Measurements from ENCODE around the gene SRCAP. TPM values are rescaled to one million over a fixed set of nuclear protein-coding genes. Genes with fewer than 3 reads are reported as not detected.

SRCAP gene
- total and polyA plus RNA-seq, 2 of the 8 experiments (the other 6 are each of a cell fraction or from before 2014, with no cell fraction given) = 5.5 to 54.3 TPM

DNA sequence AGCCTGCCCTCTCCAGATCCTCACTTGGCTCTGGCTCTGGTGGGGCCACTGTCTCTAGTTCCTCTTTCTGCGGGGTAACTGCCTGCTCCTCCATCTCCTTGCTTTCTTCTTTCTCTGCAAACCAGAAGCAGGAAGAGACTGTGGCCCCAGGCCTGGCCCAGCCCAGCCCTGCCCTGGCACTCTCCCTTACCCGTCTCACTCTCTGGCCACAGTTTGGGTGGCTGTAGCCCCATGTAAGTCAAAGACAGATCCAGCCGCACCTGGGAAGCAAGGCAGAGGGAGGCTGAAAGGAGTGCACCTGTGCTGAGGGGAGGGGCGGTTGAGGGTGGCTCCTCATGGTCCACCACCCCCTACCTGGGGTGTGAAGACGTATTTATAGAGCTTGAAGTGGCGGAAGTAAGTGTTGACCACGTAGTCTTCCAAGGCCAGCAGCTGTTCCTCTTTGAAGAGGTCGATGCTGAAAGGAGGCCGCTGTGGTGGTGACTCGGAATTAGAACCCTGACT is 60.1 kb downstream of the SRCAP start:
- Histone ChIP-seq H3K4me3 (ENCODE audit: extremely low read depth in 1 of 4, insufficient read depth in 2 of 4, low read depth in 3 of 4, low read length in 4 of 4) (no peak overlapping the region), H2BK15ac (ENCODE audit: low read length) (no peak overlapping the region), H4K91ac (replicated peaks; ENCODE audit: insufficient read length, low read length) (no peak overlapping the region), H2BK12ac (ENCODE audit: low read depth, low read length) (no peak overlapping the region), H3K56ac (replicated peaks; ENCODE audit: insufficient read length, low read depth, low read length) (no peak overlapping the region), H4K8ac (ENCODE audit: extremely low read depth, insufficient read depth, low read length) (no peak overlapping the region), H3K14ac (ENCODE audit: insufficient read length) (no peak overlapping the region), H3K79me2 (ENCODE audit: control insufficient read depth in 1 of 2, insufficient read depth in 2 of 2, low read length in 2 of 2) (peaks cover 4 to 17% of the 10 kb centered on the region in 2 experiments; a peak in 2 of 4 replicates), H4K20me1 (replicated peaks in 1 of 2; ENCODE audit: control insufficient read depth in 1 of 2, insufficient read depth in 2 of 2, low read length in 2 of 2) (peaks cover 5 to 10% of the 10 kb centered on the region in 2 experiments), H2AFZ (ENCODE audit: low read length) (no peak overlapping the region), H3K23ac (ENCODE audit: insufficient read length) (no peak overlapping the region), H3K36me3 (ENCODE audit: control insufficient read depth in 2 of 4, insufficient read depth in 4 of 4, low read length in 3 of 4) (peaks cover 0 to 25% (median 12%) of the 10 kb centered on the region in 4 experiments; a peak in 6 of 8 replicates), H3K4me1 (replicated peaks in 1 of 4; ENCODE audit: control insufficient read depth in 3 of 4, insufficient read depth in 4 of 4, low read length in 3 of 4) (peaks cover 0 to 11% (median 2%) of the 10 kb centered on the region in 4 experiments; a peak in 4 of 7 replicates), H3K27ac (ENCODE audit: low read depth, low read length) (no peak overlapping the region), H3K4ac (replicated peaks; ENCODE audit: insufficient read length, low read depth, low read length) (no peak overlapping the region), H2BK120ac (replicated peaks; ENCODE audit: low read depth, low read length) (no peak overlapping the region), H3K79me1 (ENCODE audit: low read depth, low read length) (peaks cover 3% of the 10 kb centered on the region; the same call in 1 of the 2 replicates), H3K4me2 (ENCODE audit: insufficient read depth in 1 of 2, low read depth in 2 of 2, low read length in 2 of 2) (no peak overlapping the region), H2BK20ac (ENCODE audit: low read length) (no peak overlapping the region), H3K18ac (ENCODE audit: extremely low read depth, low read length) (no peak overlapping the region), H4K5ac (ENCODE audit: insufficient read length, low read depth, low read length) (no peak overlapping the region), H3K27me3 (replicated peaks in 1 of 4; ENCODE audit: control insufficient read depth in 3 of 4, extremely low read depth in 1 of 4, insufficient read depth in 3 of 4, low read length in 3 of 4) (no peaks in the 10 kb centered on the region; a peak in 1 of 7 replicates), H3K9me3 (ENCODE audit: insufficient read depth in 2 of 2, low read depth in 1 of 2, low read length in 1 of 2) (no peaks in the 10 kb centered on the region), H2BK5ac (ENCODE audit: low read depth, low read length) (no peak overlapping the region), H3K23me2 (ENCODE audit: low read depth, low read length) (peaks cover 14% of the 10 kb centered on the region), H2AK5ac (ENCODE audit: low read depth, low read length) (no peak overlapping the region), H3K9ac (replicated peaks in 1 of 4; ENCODE audit: extremely low read depth in 1 of 4, low read depth in 3 of 4, low read length in 3 of 4) (no peak overlapping the region)
- ChIA-PET CTCF (ENCODE audit: partially characterized antibody) (interaction anchor here (0.6 to 1.8 kb wide), 3 partner anchors 18 to 1815 kb away, joined by 3 to 5 read pairs (median 3); no protein-coding TSS in a partner anchor), POLR2A (ENCODE audit: partially characterized antibody) (interaction anchor here (0.6 to 9.0 kb wide), 6 partner anchors 9 to 74 kb away, joined by 3 to 92 read pairs (median 14); partner anchors contain the start of gene PHKG2)
- TF ChIP-seq, protein P1, sequence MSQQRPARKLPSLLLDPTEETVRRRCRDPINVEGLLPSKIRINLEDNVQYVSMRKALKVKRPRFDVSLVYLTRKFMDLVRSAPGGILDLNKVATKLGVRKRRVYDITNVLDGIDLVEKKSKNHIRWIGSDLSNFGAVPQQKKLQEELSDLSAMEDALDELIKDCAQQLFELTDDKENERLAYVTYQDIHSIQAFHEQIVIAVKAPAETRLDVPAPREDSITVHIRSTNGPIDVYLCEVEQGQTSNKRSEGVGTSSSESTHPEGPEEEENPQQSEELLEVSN (IDR thresholded peaks at IDR 0.05) = no peak
- TF ChIP-seq SRF (IDR thresholded peaks at IDR 0.05; ENCODE audit: low read depth, low read length) (no peak), CTBP2 (IDR thresholded peaks at IDR 0.05; ENCODE audit: borderline replicate concordance, insufficient read depth, insufficient read length, low read length) (no peak), FOSL1 (IDR thresholded peaks at IDR 0.05; ENCODE audit: insufficient read depth, low read depth, low read length) (no peak), YY1 (IDR thresholded peaks at IDR 0.05; ENCODE audit: low read depth, low read length) (no peak), GTF2F1 (IDR thresholded peaks at IDR 0.05; ENCODE audit: borderline replicate concordance, low read depth, low read length) (no peak), CHD1 (IDR thresholded peaks at IDR 0.05; ENCODE audit: low read depth, low read length) (no peak), RFX5 (IDR thresholded peaks at IDR 0.05; ENCODE audit: borderline replicate concordance, low read depth, low read length) (no peak), KDM5A (IDR thresholded peaks at IDR 0.05; ENCODE audit: low read length) (no peak), POU5F1 (IDR thresholded peaks at IDR 0.05; ENCODE audit: low read depth, low read length) (no peak), POLR2AphosphoS5 (IDR thresholded peaks at IDR 0.05; ENCODE audit: low read depth, low read length) (no peak)
- TF ChIP-seq, protein P2, sequence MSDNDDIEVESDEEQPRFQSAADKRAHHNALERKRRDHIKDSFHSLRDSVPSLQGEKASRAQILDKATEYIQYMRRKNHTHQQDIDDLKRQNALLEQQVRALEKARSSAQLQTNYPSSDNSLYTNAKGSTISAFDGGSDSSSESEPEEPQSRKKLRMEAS (IDR thresholded peaks at IDR 0.05) = no peak
- DNase-seq (ENCODE audit: low read depth in 1 of 2, low spot score in 2 of 2) (no peak), FAIRE-seq (no peak)
- 91% methylated on average over 10 of the region's 10 CpGs; no CpG with 5 or more reads in 1 of the 2 experiments for WGBS, 2 experiments (ENCODE audit: extremely low coverage in 1 of 2, insufficient coverage in 1 of 2, insufficient read length in 1 of 2, insufficient replicate concordance in 2 of 2, low coverage in 1 of 2, low lambda C conversion rate in 2 of 2, missing lambda C conversion rate in 1 of 2)

Measured in H1 (cell line).